GM12872 (cell line): Measurements from ENCODE around the gene AGT.

Experiments used
- TF ChIP-seq, protein P1 (sequence below): IDR thresholded peaks from 3 replicates; pipeline ENCODE4 v1.5.1; 2011; ENCODE audit warnings: low read depth, mild to moderate bottlenecking, low read length, moderate library complexity; ENCODE audit not compliant: insufficient read depth

The AGT gene

GRCh38 chr1:230713915-230714764, at the start of gene AGT:
AGT (minus strand) TSS chr1:230714122; CDS start chr1:230710823, 3,299 bp downstream.
- TF ChIP-seq, protein P1, sequence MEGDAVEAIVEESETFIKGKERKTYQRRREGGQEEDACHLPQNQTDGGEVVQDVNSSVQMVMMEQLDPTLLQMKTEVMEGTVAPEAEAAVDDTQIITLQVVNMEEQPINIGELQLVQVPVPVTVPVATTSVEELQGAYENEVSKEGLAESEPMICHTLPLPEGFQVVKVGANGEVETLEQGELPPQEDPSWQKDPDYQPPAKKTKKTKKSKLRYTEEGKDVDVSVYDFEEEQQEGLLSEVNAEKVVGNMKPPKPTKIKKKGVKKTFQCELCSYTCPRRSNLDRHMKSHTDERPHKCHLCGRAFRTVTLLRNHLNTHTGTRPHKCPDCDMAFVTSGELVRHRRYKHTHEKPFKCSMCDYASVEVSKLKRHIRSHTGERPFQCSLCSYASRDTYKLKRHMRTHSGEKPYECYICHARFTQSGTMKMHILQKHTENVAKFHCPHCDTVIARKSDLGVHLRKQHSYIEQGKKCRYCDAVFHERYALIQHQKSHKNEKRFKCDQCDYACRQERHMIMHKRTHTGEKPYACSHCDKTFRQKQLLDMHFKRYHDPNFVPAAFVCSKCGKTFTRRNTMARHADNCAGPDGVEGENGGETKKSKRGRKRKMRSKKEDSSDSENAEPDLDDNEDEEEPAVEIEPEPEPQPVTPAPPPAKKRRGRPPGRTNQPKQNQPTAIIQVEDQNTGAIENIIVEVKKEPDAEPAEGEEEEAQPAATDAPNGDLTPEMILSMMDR: no peak

DNA sequence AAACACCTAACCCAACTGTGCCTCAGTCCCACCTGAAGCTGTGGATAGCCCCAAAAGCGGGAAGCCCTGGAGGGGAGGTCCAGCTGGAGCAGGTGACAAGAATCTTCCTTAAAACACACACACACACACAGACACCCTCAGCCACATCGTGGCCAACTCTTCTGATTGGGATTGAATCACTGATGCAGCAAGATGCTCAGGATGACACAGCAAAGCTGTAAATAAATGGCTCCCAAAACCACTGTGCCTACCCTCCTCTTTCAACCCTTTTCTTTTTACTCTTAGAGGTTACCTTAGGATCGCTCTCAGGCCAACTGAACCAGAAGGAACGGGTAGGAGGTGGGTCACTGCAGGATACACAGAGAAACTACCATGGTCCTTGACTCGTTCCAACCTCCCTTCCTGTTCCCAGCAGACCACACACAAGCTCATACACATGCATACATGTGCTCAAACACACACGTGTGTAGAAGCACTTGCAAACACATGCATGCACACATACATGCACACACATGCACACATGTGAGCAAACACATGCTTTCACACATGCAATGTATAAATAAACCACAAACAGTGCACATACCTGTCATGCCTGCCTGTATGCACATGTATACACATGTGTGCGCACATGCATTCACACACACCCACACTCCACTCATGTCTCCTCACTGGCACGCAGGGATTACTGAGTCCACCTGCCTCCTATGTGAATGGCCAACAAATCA, 47.7 kb upstream of the AGT start:
- TF ChIP-seq, protein P1: no peak

- TF ChIP-seq, protein P1: no peak
Measured at GRCh38 chr1:230760360-230760827, 46.5 kb upstream of the AGT start.

- TF ChIP-seq, protein P1: no peak
Measured at GRCh38 chr1:230759369-230760065, 45.6 kb upstream of the AGT start.

DNA sequence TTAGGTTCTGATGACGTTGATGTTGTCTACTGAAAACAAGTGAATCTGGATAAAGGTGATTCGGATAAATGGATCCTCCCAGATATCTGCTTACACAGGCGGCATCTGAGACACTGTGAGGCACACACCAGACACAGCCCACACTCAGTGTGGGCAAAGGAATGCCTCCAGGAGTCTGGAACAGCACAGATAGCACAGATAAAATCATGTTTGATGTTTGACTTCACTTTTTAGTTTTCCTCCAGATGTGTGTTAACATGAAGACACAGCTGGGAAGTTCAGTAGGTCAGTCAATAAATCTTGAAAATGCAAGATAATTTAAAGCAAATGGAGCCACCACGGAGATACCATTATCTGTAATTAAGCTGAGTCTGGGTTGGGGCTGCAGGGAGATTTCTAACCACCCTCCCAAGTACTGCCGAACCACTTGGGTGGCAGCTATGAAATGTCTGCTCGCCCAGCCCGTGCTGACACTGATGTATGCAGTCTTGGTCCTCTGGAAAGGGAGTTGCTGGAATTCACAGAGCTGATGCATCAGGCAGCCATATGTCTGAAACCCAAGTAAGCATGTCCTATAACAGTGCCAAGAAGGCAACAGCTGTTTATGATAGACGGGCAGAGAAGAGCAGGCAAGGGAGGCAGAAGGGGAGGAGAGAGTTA, 44.9 kb upstream of the AGT start:
- TF ChIP-seq, protein P1: no peak

DNA sequence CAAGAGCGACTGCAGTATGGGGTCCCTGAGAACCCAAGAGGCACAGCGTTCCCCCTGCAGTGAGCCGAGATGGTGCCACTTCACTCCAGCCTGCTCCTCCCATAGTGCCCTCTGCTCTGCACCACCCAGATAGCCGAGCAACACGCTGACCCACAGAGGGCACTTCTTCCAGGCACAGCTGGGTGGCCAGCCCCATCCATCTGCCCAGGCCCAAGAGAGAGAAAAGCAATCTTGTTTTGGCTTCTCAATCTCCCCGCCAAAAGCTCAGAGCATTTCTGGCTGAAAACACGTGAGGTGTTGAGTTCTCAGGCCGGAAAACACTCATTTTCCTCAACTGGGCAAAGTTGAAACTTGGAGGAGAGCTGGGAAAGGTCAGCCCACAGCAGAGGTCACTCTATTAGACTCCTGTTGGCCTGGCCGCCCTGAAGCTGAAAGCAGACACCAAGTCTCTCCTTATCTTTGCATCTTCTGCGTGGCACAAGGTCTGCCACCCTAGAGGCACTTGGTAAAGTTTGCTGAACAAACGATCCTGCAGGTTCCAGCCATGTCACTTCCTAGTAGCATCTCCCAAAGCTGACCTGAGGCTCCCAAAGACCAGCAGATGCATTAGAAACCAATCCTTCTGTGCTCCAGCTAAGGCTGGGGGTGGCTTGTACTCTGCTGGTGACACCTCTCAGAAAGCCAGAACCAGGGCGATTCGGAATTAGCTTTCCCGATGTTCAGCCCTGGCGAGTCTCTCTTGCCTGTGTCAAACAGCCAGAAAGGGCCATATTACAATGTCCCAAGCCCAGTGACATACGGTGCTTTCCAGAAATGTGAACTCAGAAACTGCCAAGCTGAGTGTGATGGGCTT, 44.2 kb upstream of the AGT start:
- TF ChIP-seq, protein P1: no peak
